ENCODE data around the gene EVC. TPM values are rescaled to one million over a fixed set of nuclear protein-coding genes. Genes with fewer than 3 reads are reported as not detected.

The EVC gene
- total and polyA plus RNA-seq, 2 of the 4 experiments (the other 2 are of a cell fraction), result 16.8 to 18.9 TPM

- peak overlapping the region; percentile 85 for H3K27ac ChIP-seq (ENCODE audit: insufficient read depth, low read length)
- H3K4me1 ChIP-seq (ENCODE audit: control insufficient read depth, insufficient read depth, low read length), result peaks cover 33% of the 10 kb centered on the region
- H3K9me1 ChIP-seq (ENCODE audit: insufficient read depth, low read length), result peaks cover 42% of the 10 kb centered on the region
- peak overlapping the region; percentile 61; the same call in 1 of the 2 replicates for H3K56ac ChIP-seq (ENCODE audit: extremely low read depth, insufficient read depth, low read length)
- H3K14ac ChIP-seq (replicated peaks; ENCODE audit: low read depth, low read length), result peak overlapping the region; percentile 94
- no peak for TF ChIP-seq MXI1 (IDR thresholded peaks at IDR 0.05; ENCODE audit: borderline replicate concordance, low read depth, low read length)
- TF ChIP-seq MAFK (IDR thresholded peaks at IDR 0.05; ENCODE audit: low read depth, low read length), result no peak
- TF ChIP-seq USF2 (IDR thresholded peaks at IDR 0.05; ENCODE audit: low read depth, low read length), result no peak
- TF ChIP-seq CHD1 (IDR thresholded peaks at IDR 0.05; ENCODE audit: low read depth, low read length), result no peak
- TF ChIP-seq ELK1 (IDR thresholded peaks at IDR 0.05; ENCODE audit: borderline replicate concordance, low read depth, low read length), result no peak
- TF ChIP-seq RCOR1 (IDR thresholded peaks at IDR 0.05; ENCODE audit: insufficient replicate concordance, low read length), result no peak
- TF ChIP-seq CTCF (conservative IDR thresholded peaks at IDR 0.05; ENCODE audit: low read depth, low read length), result peak; percentile 32; the same call in 1 of the 2 replicates
- no peak for TF ChIP-seq MAZ (IDR thresholded peaks at IDR 0.05; ENCODE audit: borderline replicate concordance, low read depth, low read length)
- TF ChIP-seq RAD21 (IDR thresholded peaks at IDR 0.05; ENCODE audit: low read length), result no peak
- peak overlapping the region; percentile 69 for H2BK5ac ChIP-seq (ENCODE audit: low read depth, low read length, poor library complexity, severe bottlenecking)
- peak overlapping the region; percentile 86 for H2AK5ac ChIP-seq (ENCODE audit: low read depth, low read length)
- CTCF ChIA-PET, result interaction anchor here (1.0 to 1.2 kb wide), 2 partner anchors 30 to 47 kb away, joined by 3 to 4 read pairs; no protein-coding TSS in a partner anchor
- H3K36me3 ChIP-seq (ENCODE audit: control insufficient read depth, insufficient read depth, low read length), result no peaks in the 10 kb centered on the region
- peak overlapping the region; percentile 81 for H2BK20ac ChIP-seq (ENCODE audit: low read depth, low read length)
- no TSS peak for BruUV-seq (replicated peaks)
- DNase-seq, result peak; percentile 18
- H4K20me1 ChIP-seq (ENCODE audit: insufficient read depth, low read length), result peaks cover 30% of the 10 kb centered on the region
- H4K8ac ChIP-seq (ENCODE audit: low read depth in 2 of 2, low read length in 2 of 2), result peak overlapping the region; percentile 91 to 93
- no peaks in the 10 kb centered on the region for H3K27me3 ChIP-seq (ENCODE audit: control insufficient read depth, insufficient read depth, low read length)
- peaks cover 2% of the 10 kb centered on the region; the same call in 1 of the 2 replicates for H3K9me3 ChIP-seq (ENCODE audit: control insufficient read depth, insufficient read depth, low read length)
- H3K4me3 ChIP-seq (ENCODE audit: insufficient read depth, low read depth, low read length), result peak overlapping the region; percentile 83; the same call in 1 of the 2 replicates
- peak overlapping the region; percentile 95 for H2AFZ ChIP-seq (replicated peaks; ENCODE audit: low read length, poor library complexity)
- in situ Hi-C loops (cut with MboI; ENCODE audit: low sequenced_read_pairs), result no loop called here
- H3K79me1 ChIP-seq (ENCODE audit: low read depth in 1 of 2, low read length in 2 of 2), result peaks cover 31 to 68% of the 10 kb centered on the region in 2 experiments
- H3K4me2 ChIP-seq (ENCODE audit: low read depth, low read length), result peak overlapping the region; percentile 89
- dilution Hi-C loops (cut with HindIII; ENCODE audit: low sequenced_read_pairs, unreplicated experiment), result no loop called here
- peak overlapping the region; percentile 99 for H2BK15ac ChIP-seq (ENCODE audit: low read depth, low read length)
- WGBS, 2 experiments (ENCODE audit: extremely low coverage in 2 of 2, insufficient read length in 1 of 2), result 0% methylated on average over 4 of the region's 13 CpGs; no CpG with 5 or more reads in 1 of the 2 experiments
- peak overlapping the region; percentile 94 for H2BK120ac ChIP-seq (ENCODE audit: low read depth, low read length)
- peak overlapping the region; percentile 89 for H3K23ac ChIP-seq (ENCODE audit: low read depth, low read length)
- H3K18ac ChIP-seq (ENCODE audit: low read depth, low read length), result peak overlapping the region; percentile 73
- H4K5ac ChIP-seq (ENCODE audit: low read depth, low read length), result peak overlapping the region; percentile 80
- POLR2A ChIA-PET (ENCODE audit: unreplicated experiment), result interaction anchor here (1.2 kb wide), 1 partner anchor 12 kb away, joined by 3 read pairs; no protein-coding TSS in a partner anchor
- peak overlapping the region; percentile 98 for H3K4ac ChIP-seq (ENCODE audit: low read depth, low read length)
- intact Hi-C loops (cut with micrococcal nuclease), result loop anchor here (2.0 kb wide), 1 partner anchor 48 kb away; no protein-coding TSS in a partner anchor
- H3K9ac ChIP-seq (ENCODE audit: low read depth, low read length), result peak overlapping the region; percentile 78
- peak; percentile 38 for ATAC-seq (ENCODE audit: low read depth)
- peak overlapping the region; percentile 89 for H4K91ac ChIP-seq (ENCODE audit: insufficient read depth, low read depth, low read length)
- H2AK9ac ChIP-seq (replicated peaks; ENCODE audit: low read depth, low read length, poor library complexity), result peak overlapping the region; percentile 93
These were observed 688 bp upstream of the EVC start for GRCh38 chr4:5710065-5710960.

Measured in IMR-90 (cell line).